Upper lobe of left lung (tissue), 6 donors: ENCODE results near the gene TLE1. TPM values are rescaled to one million over a fixed set of nuclear protein-coding genes. Genes with fewer than 3 reads are reported as not detected.

Experiments
- ATAC-seq, 2 donors: fragments of 200-7000 bp; cut with Tn5 transposase; one replicate each; pipeline ENCODE4 v1.9.1; 2022; ENCODE audit warnings: mild to moderate bottlenecking in 2 of 2, moderate library complexity in 2 of 2; ENCODE audit not compliant: low FRiP score in 2 of 2
- DNase-seq, 2 donors: peaks; one replicate each; pipeline ENCODE4 v3.0.0-alpha.2; 2019 to 2020
- H3K27ac ChIP-seq, 4 donors: fragments of 200-600 bp; sonication (generic); one replicate each; pipeline ENCODE4 v1.5.1; 2016 to 2019
- H3K27me3 ChIP-seq, 4 donors: fragments of 200-600 bp; sonication (generic); one replicate each; pipeline ENCODE4 v1.5.1; 2017 to 2019
- H3K36me3 ChIP-seq, 4 donors: fragments of 200-600 bp; sonication (generic); one replicate each; pipeline ENCODE4 v1.5.1; 2016 to 2019
- H3K4me1 ChIP-seq, 4 donors: fragments of 200-600 bp; sonication (generic); one replicate each; pipeline ENCODE4 v1.5.1; 2018 to 2019
- H3K4me3 ChIP-seq, 4 donors: fragments of 200-600 bp; sonication (generic); one replicate each; pipeline ENCODE4 v1.5.1; 2017 to 2019; ENCODE audit warnings: mild to moderate bottlenecking in 2 of 4, moderate library complexity in 1 of 4
- H3K9me3 ChIP-seq, 4 donors: fragments of 200-600 bp; sonication (generic); one replicate each; pipeline ENCODE4 v1.5.1; 2018 to 2019
- EP300 ChIP-seq, 4 donors: sonication (generic); formaldehyde crosslinking; IDR thresholded peaks; one replicate each; pipeline ENCODE4 v1.5.1; 2017; ENCODE audit warnings: antibody characterized with exemption in 4 of 4, control low read depth in 2 of 4
- POLR2A ChIP-seq, 4 donors: fragments of 450-650 bp; IDR thresholded peaks; one replicate each; pipeline ENCODE4 v1.5.1; 2016 to 2017; ENCODE audit warnings: antibody characterized with exemption in 4 of 4, mild to moderate bottlenecking in 2 of 4
- POLR2AphosphoS5 ChIP-seq, 2 donors: sonication (generic); formaldehyde crosslinking; IDR thresholded peaks; one replicate each; pipeline ENCODE4 v1.5.1; 2017; ENCODE audit warnings: antibody characterized with exemption in 2 of 2
- WGBS, 2 donors: methylation state at CpG; one replicate each; pipeline ENCODE4 v1.1.5; 2017 to 2018; 5-methylcytosine and 5-hydroxymethylcytosine counted together
- total RNA-seq, 6 donors: library from RNA; depleted of rRNA in 4 of 6; stranded (reverse); fragments of >200 nt in 4 of 6; gene quantifications; one replicate each; pipeline versions ENCODE4 v1.1.0 to v1.2.1, GENCODE V29; 2016 to 2021
- TF ChIP-seq, protein P1 (sequence below), 6 experiments: fragments of 450-650 bp in 4 of 6; fragments of 200-600 bp in 2 of 6; sonication (generic) in 2 of 6; IDR thresholded peaks; one replicate each; pipeline ENCODE4 v1.5.1; 2016 to 2019; ENCODE audit warnings: antibody characterized with exemption in 6 of 6
- donor health status: DM: no; HTN: no; CAD: no; lungs with moderate emphysema.
- donor health status: DM: no; HTN: yes; CAD: no; lungs with severe emphysema.

TLE1 gene
- total RNA-seq, 6 donors from 2014 or later, result 17.3 to 55.5 (median 27.6) TPM

DNA sequence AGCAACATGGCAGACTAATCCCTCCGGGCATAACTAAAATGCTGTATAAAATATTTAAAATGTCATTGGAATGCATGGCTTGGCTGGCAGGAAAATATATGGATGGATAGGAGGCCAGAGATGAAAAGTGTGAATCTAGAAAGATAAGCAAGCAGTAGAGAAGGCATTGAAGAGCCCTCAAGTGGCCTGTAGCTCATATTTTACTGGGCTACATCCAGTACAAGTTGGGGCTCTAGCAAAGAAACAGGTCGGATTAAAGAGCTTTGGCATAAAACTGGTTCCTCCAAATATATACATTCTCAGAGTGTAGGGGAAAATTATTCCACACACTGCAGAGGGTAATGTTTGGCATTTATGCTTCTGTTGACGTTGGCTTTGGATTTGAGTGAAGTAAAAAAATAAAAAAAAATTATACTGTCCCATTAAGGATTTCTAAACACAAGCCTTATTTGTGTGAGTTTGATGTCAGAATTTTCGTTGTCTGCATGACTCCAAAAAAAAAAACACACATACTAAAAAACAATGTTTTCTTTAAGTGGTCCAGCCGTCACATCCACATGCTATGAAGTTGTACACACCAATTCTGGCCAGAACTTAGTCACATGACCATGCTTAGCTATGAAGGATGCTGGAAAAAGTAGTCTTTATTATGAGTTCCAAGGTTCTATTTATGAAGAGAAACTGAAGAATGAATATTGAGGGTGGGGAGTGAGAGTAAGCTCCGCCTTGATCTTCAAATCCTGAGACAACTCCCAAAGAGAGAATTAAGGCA lies 147.0 kb downstream of the TLE1 start:
- no peak for DNase-seq
- WGBS, 2 donors, result 74 to 85% methylated on average over 6 of the region's 6 CpGs

DNA sequence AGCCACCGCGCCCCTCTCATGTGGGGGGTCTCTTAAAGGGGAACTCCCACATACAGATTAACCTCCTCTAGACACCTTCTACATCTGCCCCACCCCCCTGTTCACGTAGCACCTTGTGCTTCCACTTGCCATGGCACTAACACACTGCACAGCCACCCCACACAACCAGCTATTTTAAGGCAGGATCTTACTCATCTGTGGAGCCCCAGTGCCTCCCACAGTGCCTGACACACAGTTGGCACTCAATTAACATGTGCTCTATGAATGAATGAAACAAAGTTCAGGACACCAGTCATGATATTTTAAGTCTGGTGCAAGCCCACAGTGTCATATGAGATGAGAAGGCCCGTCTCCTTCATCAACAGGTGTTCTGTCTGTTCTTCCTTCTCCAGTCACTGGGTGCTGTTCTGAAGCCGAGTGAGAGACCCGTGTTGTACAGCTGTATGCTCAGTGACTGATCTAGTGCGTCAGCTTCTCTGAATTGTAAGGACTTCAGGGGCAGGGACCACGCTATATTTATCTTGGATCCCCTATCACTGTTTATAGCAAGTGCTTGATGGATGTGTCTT lies 149.1 kb downstream of the TLE1 start:
- Histone ChIP-seq H3K4me1 (no peaks in the 10 kb centered on the region), H3K36me3 (no peaks in the 10 kb centered on the region), H3K27ac (no peak overlapping the region), H3K9me3 (no peaks in the 10 kb centered on the region), H3K4me3 (no peak overlapping the region), H3K27me3 (no peaks in the 10 kb centered on the region)
- TF ChIP-seq POLR2A (IDR thresholded peaks at IDR 0.05) (no peak), POLR2AphosphoS5 (IDR thresholded peaks at IDR 0.05) (no peak), EP300 (IDR thresholded peaks at IDR 0.05) (no peak)
- TF ChIP-seq, protein P1, sequence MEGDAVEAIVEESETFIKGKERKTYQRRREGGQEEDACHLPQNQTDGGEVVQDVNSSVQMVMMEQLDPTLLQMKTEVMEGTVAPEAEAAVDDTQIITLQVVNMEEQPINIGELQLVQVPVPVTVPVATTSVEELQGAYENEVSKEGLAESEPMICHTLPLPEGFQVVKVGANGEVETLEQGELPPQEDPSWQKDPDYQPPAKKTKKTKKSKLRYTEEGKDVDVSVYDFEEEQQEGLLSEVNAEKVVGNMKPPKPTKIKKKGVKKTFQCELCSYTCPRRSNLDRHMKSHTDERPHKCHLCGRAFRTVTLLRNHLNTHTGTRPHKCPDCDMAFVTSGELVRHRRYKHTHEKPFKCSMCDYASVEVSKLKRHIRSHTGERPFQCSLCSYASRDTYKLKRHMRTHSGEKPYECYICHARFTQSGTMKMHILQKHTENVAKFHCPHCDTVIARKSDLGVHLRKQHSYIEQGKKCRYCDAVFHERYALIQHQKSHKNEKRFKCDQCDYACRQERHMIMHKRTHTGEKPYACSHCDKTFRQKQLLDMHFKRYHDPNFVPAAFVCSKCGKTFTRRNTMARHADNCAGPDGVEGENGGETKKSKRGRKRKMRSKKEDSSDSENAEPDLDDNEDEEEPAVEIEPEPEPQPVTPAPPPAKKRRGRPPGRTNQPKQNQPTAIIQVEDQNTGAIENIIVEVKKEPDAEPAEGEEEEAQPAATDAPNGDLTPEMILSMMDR (IDR thresholded peaks at IDR 0.05), result no peak
- WGBS, 2 donors, result 89 to 96% methylated on average over 8 of the region's 8 CpGs
- DNase-seq, result no peak
- no peak for ATAC-seq

More for the DNA sequence above, 147.0 kb downstream of the TLE1 start:
- Histone ChIP-seq H3K27me3 (no peaks in the 10 kb centered on the region), H3K9me3 (no peaks in the 10 kb centered on the region), H3K27ac (no peak overlapping the region), H3K4me1 (peaks cover 0 to 14% (median 2%) of the 10 kb centered on the region in 4 donors), H3K4me3 (no peak overlapping the region), H3K36me3 (no peaks in the 10 kb centered on the region)
- no peak for ATAC-seq
- TF ChIP-seq POLR2AphosphoS5 (IDR thresholded peaks at IDR 0.05), result no peak
- no peak for TF ChIP-seq POLR2A (IDR thresholded peaks at IDR 0.05)
- TF ChIP-seq, protein P1 (IDR thresholded peaks at IDR 0.05), result no peak
- no peak for TF ChIP-seq EP300 (IDR thresholded peaks at IDR 0.05)

DNA sequence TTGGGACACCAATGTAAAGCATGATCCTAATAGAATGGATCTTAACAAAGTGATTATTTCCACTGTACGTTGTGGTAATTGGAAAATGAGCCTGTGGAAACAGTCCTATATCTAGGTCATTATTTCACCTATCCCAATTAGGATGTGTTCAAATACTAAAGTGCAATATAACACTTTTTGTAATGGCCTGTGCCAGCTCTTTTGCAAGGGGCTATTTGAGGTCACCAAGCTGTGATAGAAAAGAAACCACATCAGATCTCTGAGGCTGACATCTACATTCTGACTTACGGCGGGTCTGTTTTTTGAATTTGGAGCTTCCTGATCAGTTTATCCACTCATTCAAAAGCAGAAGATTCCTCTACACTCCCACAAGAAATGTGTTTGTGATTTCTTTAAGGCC lies 150.0 kb downstream of the TLE1 start:
- Histone ChIP-seq H3K27me3 (no peaks in the 10 kb centered on the region), H3K36me3 (no peaks in the 10 kb centered on the region), H3K27ac (no peak overlapping the region), H3K9me3 (no peaks in the 10 kb centered on the region), H3K4me3 (no peak overlapping the region), H3K4me1 (no peaks in the 10 kb centered on the region)
- no peak for ATAC-seq
- DNase-seq, result no peak
- no peak for TF ChIP-seq POLR2AphosphoS5 (IDR thresholded peaks at IDR 0.05)
- TF ChIP-seq, protein P1 (IDR thresholded peaks at IDR 0.05), result no peak
- TF ChIP-seq EP300 (IDR thresholded peaks at IDR 0.05), result no peak
- TF ChIP-seq POLR2A (IDR thresholded peaks at IDR 0.05), result no peak
- WGBS, 2 donors, result 71 to 91% methylated on average over 3 of the region's 3 CpGs

DNA sequence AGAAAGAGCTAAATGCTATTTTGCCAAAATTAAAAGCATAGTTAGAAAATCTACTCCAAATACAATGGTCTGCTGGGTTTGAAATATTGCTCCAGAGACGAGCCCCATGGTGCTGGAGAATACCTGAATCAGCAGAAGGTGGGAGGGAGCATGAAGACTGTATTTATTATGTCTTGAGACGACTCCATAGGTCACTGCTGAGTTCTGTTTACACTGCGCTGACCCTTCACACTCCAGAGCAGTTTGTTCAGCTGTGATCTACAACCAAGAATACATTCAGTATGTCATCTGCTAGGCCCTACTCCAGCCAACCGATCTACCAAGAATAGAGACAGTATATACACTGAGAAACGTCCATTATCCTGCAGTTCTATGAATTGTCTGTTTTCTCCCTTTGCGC lies 150.5 kb downstream of the TLE1 start:
- 83 to 85% methylated on average over 6 of the region's 6 CpGs for WGBS, 2 donors
- Histone ChIP-seq H3K9me3 (no peaks in the 10 kb centered on the region), H3K27me3 (no peaks in the 10 kb centered on the region), H3K36me3 (no peaks in the 10 kb centered on the region), H3K4me1 (no peaks in the 10 kb centered on the region), H3K27ac (no peak overlapping the region), H3K4me3 (no peak overlapping the region)
- ATAC-seq (no peak), DNase-seq (no peak)
- TF ChIP-seq POLR2A (IDR thresholded peaks at IDR 0.05) (no peak), POLR2AphosphoS5 (IDR thresholded peaks at IDR 0.05) (no peak), EP300 (IDR thresholded peaks at IDR 0.05) (no peak)
- TF ChIP-seq, protein P1 (IDR thresholded peaks at IDR 0.05), result no peak
